ENCODE data around the gene ARHGAP26.

GRCh38 chr5:142851731-142852130 lies 81.6 kb downstream of the ARHGAP26 start:
- no peak for TF ChIP-seq YY1 (IDR thresholded peaks at IDR 0.05; ENCODE audit: insufficient read depth, insufficient read length)
- TF ChIP-seq SUZ12 (IDR thresholded peaks at IDR 0.05; ENCODE audit: extremely low read depth, insufficient read depth, insufficient read length) = no peak

Data from NT2/D1 (cell line).